ENCODE measurements around the gene OSBPL5.
"Not testable (repeated sequence)": the region's sequence is repeated elsewhere in the genome, so short reads cannot be mapped to it uniquely, and the experiment has no call there.

OSBPL5 gene

DNA sequence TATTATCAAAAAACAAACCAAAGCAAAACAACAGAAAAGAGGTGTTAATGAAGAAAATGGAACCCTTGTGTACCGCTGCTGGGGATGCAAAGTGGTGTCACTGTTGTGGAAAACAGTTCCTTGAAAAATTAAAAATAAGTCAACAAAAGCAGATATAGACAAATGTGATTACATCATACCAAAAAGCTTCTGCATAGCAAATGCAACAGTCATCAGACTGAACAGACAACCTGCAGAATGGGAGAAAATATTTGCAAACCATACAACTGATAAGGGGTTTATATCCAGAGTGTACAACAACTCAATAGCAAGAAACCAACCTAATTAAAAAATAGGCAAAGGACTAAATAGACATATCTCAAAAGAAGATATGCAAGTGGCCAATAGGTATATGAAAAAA lies 85.0 kb downstream of the OSBPL5 start:
- no peak for DNase-seq

GRCh38 chr11:3077846-3078440 lies 87.2 kb downstream of the OSBPL5 start:
- DNase-seq = no peak

GRCh38 chr11:3077189-3077836 lies 87.8 kb downstream of the OSBPL5 start:
- no peak for DNase-seq

DNA sequence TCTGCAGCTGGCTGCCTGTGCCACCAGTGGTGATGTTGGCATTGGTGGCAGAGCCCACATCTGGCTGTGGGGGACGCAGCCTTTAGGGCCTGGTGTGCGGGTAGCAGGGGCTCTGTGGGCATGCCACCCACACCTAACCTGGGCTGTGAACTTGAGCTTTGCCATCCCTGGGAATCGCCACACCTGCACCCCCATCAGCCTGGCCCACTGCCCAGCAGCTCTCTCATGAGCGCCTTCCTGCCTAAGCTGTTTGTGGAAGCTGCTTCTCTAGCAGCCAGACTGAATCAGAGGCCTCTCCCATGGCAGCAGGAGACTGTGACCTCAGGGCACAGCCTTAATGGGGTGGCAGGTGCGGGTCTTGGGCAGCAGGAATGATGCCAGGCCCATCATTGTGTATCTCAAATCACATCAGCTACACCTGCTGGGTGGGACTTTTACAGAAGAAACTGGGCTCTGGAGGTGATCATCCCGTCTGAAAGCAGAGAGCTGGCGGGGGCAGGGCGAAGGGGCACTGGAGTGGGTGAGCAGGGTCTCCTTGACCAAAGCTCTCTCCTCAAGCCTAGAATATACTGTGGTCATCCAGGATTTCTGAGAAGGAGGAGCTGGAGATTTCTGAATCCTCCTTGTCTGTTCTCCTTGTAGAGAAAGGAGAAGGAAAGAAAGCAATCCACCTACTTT lies 90.1 kb downstream of the OSBPL5 start:
- no peak for DNase-seq

DNA sequence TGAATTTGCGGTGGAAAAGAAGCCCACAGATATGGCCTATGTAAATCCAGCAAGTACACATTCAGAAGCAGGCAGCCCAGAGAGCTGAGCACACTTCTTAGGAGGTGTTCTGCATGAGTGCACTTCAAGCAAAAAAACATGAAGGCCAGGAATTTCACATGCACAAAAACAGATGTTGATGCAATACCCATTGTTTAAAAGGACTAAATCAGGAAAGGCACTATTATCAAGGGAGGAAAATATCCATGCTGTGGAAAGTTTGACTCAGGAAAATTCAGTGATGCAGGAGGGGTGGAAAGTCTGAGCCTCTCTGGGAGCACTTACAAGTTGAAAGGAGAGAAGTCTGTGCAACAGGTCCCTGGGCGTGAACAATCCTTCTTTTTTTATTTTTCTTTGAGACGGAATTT lies 92.1 kb downstream of the OSBPL5 start:
- DNase-seq = no peak

GRCh38 chr11:3069425-3069824 lies 95.7 kb downstream of the OSBPL5 start:
- DNase-seq = no peak

DNA sequence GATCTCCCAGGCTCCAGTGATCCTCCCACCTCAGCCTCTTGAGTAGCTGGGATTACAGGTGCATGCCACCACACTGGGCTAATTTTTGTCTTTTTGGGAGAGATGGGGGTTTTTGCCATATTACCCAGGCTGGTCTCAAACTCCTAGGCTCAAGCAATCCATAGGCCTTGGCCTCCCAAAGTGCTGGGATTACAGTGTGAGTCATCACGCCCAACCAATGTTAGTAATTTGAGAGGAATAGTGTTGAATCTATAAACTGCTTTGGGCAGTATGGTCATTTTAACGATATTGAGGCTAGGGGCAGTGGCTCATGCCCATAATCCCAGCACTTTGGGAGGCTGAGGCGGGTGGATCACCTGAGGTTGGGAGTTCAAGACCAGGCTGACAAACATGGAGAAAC lies 98.8 kb downstream of the OSBPL5 start:
- not testable (repeated sequence) for DNase-seq

DNA sequence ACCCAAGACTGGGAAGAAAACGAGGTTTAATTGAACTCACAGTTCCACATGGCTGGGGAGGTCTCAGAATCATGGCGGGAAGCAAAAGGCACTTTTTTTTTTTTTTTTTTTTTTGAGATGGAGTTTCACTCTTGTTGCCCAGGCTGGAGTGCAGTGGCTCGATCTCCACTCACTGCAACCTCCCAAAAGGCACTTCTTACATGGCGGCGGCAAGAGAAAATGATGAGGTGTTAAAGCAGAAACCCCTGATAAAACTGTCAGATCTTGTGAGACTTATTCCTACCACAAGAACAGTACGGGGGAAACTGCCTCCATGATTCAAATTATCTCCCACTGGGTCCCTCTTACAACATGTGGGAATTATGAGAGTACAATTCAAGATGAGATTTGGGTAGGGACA lies 100.4 kb downstream of the OSBPL5 start:
- not testable (repeated sequence) for DNase-seq

DNA sequence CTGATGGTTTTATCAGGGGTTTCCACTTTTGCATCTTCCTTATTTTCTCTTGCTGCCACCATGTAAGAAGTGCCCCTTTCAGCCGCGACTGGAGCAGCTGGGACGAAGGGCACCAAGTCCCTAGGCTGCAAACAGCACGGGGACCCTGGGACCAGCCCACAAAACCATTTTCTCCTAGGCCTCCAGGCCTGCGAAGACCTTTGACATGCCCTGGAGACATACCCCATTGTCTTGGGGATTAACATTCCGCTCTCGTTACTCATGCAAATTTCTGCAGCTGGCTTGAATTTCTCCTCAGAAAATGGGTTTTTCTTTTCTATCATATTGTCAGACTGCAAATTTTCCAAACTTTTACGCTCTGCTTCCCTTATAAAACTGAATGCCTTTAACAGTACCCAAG lies 101.2 kb downstream of the OSBPL5 start:
- DNase-seq = not testable (repeated sequence)

DNA sequence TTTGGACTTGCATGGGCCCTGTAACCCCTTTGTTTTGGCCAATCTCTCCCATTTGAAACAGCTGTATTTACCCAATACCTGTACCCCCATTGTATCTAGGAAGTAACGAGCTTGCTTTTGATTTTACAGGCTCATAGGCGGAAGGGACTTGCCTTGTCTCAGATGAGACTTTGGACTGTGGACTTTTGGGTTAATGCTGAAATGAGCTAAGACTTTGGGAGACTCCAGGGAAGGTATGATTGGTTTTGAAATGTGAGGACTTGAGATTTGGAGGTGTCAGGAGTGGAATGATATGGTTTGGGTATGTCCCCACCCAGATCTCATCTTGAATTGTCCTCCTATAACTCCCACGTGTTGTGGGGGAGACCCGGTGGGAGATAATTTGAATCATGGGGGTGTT lies 101.7 kb downstream of the OSBPL5 start:
- not testable (repeated sequence) for DNase-seq

- no peak for DNase-seq
Measured at GRCh38 chr11:3060436-3061025, 104.6 kb downstream of the OSBPL5 start.

DNA sequence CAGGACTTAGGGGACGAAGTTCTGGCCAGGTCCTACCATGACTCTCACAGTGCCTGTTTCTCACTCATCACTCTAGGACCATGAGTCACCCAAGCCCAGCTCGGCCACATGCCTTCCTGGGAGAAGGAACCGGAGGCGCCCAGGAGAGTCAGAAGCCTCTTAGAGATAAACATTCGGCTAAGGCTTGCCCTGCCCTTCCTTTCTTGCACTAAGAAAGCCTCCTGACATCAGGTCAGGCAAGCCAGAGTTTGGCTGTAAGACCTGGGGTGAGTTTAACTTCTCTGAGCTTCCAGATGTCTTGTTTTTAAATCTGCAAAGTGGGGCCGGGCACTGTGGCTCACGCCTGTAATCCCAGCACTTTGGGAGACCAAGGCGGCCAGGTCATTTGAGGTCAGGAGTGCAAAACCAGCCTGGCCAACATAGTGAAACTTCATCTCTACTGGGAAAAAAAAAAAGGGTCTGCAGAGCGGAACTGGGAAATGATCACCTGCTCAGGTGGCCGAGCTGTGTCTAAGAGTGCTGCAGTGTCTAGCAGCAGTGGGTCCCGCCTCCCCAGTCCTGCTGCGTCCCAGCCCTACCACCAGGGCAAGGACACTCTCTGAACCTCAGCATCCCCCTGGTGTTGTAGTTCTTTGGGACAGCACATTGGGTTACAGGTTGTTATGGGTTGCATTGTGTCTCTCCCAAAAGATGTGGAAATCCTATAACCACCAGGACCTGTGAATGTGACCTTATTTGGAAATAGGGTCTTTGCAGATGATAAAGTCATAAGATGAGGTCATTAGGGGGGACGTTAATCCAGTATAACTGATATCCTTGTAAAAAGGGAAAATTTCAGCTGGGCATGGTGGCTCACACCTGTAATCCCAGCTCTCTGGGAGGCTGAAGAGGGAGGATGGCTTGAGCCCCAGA lies 106.1 kb downstream of the OSBPL5 start:
- no peak for DNase-seq

- peak; percentile 94 for DNase-seq
Measured at GRCh38 chr11:3057069-3057963, 107.8 kb downstream of the OSBPL5 start, which contains the start of gene CARS1. CARS1 (minus strand) TSS chr11:3057423; CDS start chr11:3057367, 56 bp downstream.

GRCh38 chr11:3056296-3057068 lies 108.6 kb downstream of the OSBPL5 start:
- no peak for DNase-seq

DNA sequence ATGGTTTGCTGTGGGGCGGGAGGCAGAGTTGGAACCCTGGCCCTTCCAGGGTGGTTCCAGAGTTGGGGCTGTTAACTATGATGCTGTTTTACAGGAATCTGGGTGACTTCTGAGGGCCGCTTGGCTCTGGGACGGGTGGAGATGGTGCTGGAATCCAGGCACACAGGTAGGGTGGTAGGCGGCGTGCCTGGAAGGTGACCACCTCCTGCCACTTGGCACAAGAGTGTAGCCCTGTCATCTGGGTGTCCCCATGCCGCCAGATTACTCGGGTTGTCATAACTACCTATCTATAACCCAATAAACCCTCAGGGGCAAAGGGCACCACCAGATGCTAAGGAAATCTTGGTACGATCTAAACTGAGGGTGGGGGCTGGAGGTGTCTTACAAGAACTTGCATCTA lies 109.2 kb downstream of the OSBPL5 start:
- DNase-seq = no peak

DNA sequence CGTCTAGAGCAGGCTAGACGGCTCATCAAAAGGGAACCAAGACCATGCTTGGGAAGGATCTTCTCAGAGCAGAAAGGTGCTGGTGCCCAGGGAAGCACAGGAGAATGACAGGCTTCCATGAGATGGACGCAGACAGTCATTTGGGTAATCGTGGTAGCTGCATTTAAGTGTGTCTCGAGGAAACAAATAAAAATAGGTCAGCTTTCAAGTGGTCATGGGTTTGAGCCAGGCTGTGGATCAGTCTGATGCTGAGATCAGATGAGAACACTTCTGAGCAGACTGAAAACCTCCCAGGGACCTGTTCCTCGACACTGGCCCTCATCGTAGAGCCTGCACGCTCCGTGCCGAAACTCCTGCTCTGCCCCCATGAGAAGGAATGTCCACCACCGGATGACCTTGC lies 112.5 kb downstream of the OSBPL5 start:
- DNase-seq = no peak

- DNase-seq = no peak
Measured at GRCh38 chr11:3052109-3052479, 113.0 kb downstream of the OSBPL5 start.

DNA sequence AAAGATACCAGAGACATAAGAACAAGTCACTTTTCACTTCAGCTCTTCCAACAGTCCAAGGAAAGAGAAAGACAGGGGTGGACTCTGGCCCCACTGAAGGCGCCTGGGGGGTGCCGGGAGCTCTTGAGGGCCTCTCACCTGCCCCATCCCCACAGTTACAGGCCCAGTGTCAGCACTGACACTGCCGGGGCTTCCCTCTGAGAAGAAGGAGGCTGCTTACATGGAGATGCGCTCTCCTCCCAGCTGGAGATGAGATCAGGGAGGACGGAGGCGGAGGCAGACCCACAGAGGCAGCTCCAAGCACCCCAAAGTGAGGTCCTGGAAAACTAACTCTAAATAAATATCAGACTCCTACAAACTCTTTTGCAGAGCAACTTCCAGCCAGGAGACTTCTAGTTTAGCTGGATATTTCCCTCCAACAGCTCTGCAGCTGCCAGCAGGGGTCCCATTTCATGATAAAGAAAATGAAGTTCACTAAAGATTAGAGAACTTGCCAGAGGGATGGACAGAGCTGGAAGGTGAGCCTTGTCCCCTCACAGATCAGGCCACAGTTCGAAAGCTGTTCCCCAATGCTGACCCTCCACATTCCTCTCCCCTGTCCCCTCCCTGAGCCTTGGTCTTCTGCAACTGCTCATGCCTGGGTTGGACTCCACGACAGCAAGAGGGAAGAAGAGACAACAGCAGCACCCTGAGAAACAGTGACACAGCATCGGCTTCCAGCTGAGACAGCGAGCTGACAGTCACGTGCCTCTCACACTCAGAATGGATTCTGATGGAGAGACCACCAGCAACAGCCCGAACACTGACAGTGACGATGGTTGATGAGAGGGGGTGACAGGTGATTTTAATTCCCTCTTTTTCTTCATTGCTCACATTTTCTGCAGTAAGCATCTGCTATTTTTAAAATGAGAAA lies 113.7 kb downstream of the OSBPL5 start:
- DNase-seq = no peak

- no peak for DNase-seq
Measured at GRCh38 chr11:3050386-3051195, 114.5 kb downstream of the OSBPL5 start.

Measured in midbrain (tissue), 1 donor.